NCI-H2227 (cell line): ENCODE data around the gene PKNOX2.
A peak's percentile ranks its signal among the peaks of the same experiment; 100 is the strongest.

Source experiments
- DNase-seq: peaks from one replicate; lab custom pipeline; 2025; ENCODE audit not compliant: unreplicated experiment; lab: John Stamatoyannopoulos, UW

PKNOX2 gene

DNA sequence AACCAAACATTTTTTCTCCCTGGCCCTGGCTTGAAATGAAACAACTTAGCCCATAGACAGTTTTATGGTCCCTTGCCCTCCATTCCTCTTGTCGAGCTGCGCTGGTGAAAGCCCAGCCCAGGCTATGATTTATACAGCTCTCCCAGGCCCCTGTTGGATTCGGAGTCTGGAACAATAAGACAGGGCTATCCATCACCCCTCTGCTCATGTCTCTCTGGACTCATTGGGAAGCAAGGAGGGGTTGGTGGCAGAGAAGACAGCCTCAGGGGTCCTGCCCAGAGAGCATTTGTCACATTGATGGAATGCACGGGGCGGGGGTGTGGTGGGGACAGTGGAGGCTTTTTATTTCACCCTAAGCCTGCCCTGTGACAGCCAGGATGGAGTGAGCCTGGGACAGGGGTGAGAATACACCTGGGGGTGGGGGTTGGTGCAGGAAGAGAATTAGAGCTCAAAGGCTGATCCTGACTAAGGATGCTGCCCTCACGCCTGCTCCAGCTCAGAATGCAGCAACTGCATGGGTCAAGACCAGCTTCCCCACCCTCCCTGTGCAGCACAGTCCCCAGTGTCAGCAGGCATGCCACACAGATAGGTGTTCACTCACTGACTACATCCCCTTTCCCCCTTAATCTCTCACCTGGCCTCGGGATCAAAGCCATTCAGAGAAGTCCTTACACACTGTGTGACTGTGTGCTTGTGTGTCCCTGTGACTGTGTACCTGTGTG is 10.0 kb upstream of the PKNOX2 start:
- DNase-seq = no peak

DNA sequence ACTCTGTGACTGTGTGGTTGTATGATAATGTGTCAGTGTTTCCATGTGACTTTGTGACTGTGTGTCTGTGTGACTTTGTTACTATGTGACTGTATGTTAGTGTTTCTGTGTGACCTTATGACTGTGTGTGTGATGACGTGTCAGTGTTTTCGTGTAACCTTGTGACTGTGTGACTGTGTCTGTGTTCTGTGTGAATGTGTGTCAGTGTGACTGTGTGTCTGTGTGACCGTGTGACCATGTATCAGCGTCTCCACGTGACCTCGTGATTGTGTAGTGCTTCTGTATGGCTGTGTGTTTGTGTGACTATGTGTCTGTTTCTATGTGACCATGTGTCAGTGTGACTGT is 9.5 kb upstream of the PKNOX2 start:
- no peak for DNase-seq

DNA sequence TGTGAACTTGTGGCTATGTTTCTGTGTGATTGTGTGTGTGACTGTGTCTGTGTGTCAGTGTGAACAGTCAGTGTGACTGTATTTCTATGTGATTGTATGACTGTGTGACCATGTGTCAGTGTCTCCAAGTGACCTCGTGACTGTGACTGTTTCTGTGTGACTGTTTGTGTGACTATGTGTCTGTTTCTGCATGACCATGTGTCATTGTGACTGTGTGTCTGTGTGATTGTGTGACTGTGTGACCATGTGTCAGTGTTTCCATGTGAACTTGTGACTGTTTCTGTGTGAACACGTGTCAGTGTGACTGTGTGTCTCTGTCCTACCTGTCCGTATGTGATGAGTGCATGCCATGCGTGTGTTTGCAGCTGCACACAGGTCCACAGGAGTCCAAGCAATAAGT is 8.8 kb upstream of the PKNOX2 start:
- DNase-seq = no peak

DNA sequence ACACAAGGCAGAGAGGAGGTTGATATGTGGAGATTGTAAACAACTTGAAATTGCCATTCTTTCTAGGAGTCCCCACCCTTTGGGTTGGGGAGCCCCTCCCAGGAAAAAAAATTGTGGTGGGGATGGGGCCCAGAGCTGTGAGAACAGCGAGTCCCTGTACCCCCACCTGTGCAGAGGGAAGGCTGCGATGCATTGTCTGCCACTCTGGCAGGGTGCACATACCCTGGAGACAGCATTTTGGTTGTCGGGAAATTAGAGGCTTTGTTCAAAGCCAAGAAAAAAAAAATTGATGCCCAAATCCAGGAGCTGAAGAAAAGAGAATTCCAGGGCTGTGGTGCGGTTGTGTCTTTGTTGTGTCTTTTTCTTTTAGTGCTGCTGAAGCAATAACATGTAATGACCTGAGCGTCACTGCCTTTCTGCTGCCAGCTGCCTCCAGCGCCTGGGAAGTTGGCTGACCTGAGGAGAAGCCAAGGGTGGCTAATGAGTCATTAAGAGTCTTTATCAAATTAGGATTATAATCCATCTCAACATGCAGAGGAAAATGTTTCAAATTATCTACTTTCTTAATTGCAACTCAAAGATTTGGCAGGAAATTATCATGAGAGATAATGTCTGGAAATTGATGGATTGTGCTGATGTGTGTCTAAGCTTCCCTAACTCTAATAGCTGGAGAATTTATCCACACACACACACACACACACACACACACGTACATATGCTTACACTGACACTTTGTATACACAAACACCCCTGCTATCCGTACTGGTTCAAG is 8.0 kb upstream of the PKNOX2 start:
- DNase-seq = no peak

DNA sequence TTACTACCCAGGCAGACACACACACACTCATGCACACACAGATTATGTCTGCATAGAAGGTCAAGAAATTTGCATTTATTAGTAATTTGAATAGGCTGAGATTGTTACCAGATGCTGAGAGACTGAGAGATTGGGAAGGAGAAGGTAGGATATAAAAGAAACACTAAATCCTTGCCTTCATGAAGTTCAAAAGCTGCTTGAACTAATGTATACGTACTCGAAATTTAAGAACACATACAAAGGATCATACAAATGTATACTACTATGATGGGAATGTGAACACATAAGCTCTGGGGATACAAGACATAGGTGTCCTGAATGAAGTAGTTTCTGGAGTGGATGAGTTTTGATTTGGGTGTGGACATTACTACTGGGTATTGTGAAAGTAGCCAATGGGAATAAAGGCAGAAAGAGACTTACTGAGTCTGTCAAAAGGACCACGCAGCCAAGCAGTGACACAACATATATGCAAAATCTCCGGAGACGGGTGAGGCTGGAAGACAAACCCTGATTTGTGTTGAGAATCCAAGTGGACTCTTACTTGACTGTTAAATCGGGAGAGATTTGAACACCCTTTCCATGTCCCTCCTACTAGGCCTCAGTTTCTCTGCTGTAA is 7.3 kb upstream of the PKNOX2 start:
- DNase-seq = no peak

DNA sequence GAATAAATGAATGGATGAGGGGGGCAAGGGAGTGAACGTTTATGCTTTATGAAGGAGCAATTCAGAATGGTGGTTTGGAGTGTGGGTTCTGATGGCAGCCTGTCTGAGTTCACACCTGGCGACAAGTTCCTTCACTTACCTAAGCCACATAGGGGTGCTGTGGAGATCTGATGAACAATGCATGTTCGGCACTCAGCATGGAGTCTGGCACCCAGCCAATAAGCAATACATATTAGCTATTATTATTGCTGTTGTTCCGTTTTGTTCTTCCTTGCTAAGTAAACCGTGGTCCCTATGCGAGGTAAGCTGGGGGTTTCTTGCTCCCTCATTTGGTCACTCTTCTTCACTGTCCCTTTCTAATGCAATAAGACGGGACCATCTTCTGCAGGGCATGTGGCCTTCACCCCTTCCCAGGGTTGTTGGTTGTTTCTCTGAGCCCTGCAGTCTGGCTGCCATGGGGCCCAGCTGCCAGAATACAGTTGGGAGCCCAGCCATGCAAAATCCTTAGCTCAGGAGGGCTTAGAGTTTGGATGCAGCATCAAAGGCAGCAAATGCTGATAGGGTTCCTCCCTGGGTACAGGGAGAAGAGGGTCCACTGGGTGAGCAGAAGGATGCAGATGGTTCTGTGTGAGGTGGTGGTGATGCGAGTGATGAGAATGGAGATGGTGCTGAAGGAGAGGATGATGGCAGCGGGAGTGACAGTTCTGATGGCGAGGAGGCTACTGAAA is 6.4 kb upstream of the PKNOX2 start:
- no peak for DNase-seq

DNA sequence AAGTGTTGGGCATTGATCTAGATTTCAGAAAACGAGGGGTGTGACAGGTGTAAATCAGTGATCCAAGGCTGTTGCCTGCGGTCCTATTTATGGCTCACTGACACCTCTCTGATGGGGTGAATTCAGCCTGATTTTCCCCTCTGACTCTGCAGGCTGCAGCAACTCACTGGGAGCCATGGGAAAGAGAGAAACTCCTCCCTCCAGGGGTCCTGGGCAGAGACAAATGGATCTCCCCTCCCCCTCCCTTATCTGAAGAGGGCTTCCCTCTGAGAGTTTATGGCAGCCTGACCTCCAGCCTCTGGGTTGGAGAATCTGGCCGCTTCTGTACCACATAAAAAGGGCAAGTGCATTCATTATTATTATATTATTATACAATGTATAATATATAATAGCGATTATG is 1.8 kb upstream of the PKNOX2 start:
- DNase-seq = no peak

DNA sequence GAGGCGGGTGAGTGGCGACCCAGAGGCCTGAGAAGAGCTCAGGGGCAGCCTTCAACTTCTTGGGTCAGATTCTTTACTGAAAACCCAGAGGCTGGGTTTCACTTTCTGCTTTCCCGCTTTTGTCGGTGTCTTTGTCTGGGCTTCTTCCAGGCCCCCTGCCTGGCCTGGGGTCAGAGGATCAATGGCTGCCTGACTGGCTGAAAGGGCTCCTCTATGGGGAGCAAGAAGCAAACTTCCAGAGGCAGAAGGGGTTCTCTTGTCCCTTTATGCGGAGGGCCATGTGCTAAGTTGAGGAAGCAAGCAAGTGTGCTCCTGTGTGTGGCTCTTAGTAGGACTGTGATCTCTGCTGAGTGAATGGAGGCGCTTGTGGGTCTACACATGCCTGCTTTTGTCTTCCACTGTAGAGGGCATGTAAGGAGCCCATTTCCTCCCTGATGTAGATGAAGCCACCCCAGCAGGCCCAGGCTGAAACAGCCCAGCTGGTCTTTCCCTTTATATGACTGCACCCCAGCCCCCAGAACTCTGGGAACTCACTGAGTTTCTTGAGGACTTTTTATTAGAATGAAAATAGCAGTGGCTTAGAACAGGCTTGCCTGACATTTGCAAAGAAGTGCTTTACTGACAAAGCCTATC is 1.0 kb upstream of the PKNOX2 start:
- no peak for DNase-seq

DNA sequence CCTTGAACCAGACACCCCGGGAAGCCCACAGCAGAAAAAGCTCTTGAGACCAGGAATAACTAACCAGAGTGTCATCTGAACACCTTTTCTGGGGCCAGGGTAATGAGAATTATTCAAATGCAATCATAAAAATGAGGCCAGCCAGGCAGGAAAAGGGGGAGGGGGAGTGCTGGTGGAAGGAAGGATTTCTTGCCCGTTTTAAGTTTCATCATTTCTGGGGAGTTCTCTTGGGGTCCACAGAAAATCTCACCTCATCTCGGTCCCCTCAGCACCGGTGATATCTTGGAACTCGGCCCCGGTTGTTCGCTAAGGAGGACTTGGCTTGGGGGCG is 495 bp upstream of the PKNOX2 start:
- no peak for DNase-seq

DNA sequence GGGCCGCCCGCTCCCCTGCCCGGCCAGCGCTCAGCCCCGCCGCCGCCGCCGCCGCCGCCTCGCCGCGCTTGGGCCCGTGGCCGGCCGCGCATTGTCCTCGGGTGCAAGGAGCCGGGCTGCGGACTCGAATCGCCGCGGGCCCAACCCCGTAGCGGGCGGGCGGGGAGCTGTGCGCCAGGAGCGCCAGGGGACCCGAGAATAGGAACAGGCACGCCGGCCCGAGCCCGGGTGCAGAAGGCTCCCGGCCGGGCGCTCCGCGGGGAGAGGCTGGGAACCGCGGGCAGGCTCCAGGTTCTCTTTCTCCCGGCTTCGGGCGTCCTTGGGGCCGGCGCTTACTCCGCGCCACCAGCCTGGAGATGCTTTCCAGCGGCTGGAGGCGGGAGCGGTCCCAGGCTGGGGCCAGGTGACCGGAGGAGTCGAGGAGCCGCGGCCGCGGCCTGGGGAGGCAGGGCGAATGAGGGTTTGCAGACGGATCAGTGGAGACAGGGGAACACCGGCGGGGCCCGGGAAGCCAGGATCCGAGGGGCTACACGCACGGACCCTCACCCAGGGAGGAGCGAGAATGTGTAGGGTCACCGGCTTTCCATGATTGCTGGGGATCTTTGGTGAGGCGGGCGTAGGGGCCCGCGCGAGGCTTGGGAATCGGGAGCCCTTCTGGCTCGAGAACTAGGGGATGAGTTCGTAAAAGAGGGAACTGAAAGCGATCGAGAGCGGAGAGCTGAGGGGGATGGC is 726 bp downstream of the PKNOX2 start:
- peak; percentile 30 for DNase-seq

DNA sequence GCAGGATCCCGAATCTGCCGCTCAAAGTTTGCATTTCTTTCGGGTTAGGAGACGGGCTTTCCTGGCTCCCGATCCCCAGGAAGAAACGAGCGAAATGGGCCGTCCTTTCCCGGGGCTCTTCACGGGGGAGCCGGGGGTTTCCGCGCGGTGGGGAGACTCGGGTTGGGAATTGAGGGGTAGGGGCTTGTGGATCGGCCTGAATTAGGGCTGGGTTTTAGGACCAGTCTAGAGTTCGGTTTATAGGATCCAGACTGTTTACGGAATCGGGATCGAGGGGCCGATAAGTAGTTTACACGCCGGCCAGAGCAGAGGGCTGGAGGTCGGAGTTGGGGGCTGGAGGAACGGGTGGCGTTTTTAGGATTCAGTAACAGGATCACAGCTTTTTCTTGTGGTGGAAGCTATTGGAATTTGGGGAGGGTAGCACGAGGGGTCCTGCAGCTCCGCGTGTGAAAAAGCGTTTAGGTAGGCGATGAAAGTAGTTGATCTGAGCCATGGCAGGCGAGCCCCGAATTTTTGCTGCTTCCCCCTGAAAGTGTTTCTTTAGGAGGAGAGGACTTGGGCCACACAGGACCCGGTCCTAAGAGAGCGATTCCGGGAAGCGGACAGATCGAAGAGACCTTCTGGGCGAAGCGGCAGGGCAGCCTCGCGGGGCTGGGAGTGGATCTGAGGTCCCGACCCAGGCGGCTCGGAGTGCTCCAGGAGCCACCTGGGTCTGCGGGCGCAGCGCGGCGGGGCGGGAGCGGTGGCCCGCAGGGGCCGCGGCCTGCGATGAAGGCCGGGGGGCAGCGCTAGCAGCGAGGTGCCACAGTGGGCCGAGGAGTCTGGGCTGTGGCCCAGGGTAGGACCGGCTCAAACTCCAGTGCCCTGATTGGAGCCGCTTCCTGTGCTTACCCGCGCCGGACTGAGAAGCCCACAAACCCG is 1.6 kb downstream of the PKNOX2 start:
- DNase-seq = no peak

DNA sequence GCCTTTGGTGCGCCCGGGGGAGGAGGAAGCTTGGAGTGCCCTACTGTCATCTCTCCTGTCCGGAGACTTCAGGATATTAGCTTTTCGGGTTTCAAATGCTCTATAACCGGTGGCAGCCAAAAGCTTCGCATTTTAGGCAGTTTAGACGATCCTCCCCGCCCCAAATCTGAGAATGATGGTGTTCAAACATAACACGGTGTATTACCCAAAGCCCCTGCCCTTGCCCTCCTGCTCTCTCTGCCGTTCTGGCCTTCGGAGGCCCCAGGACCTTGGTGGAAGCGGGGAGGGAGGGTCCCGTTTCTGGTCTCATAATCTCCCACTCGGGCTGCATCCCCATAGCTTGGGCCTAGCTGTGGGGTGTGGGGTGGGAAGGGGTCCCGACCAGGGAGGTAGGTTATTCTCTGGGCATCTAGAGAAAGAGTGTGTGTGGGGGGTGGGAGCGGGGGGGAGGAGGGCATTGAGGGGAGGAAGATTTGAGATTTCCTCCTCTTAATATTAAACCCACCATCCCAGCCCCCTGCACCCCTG is 2.3 kb downstream of the PKNOX2 start:
- no peak for DNase-seq

DNA sequence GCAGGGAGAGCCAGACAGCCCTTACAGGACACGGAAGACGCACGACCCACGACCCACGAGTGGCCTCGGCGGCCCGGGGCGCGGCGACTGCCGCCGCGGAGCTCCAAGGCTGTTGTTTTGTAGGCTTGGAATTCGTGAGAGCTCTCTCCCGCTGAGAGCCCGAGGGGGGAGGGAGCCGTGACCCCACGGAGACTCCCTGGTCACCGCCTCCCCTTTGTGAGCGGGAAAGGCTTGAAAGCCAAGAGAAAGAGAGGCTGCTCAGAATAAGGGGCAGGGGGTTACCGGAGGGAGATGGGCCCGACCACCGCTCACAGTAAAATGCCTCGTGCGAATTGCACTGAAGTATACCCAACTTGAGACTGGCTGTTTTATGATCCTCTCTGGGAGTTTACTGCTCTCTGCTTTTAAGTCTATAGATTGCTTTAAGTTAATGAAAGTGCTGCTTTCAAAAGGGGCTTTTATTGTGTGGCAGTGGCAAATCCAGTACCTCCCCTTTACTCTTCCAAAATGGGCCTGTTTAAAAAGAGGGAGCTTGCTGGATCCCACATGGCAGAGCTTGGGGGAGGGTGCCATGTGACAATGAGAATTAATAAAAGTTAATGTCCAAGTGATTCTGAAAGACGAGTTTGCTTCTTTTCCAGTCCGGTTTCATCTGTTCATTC is 2.9 kb downstream of the PKNOX2 start:
- DNase-seq = peak; percentile 21

DNA sequence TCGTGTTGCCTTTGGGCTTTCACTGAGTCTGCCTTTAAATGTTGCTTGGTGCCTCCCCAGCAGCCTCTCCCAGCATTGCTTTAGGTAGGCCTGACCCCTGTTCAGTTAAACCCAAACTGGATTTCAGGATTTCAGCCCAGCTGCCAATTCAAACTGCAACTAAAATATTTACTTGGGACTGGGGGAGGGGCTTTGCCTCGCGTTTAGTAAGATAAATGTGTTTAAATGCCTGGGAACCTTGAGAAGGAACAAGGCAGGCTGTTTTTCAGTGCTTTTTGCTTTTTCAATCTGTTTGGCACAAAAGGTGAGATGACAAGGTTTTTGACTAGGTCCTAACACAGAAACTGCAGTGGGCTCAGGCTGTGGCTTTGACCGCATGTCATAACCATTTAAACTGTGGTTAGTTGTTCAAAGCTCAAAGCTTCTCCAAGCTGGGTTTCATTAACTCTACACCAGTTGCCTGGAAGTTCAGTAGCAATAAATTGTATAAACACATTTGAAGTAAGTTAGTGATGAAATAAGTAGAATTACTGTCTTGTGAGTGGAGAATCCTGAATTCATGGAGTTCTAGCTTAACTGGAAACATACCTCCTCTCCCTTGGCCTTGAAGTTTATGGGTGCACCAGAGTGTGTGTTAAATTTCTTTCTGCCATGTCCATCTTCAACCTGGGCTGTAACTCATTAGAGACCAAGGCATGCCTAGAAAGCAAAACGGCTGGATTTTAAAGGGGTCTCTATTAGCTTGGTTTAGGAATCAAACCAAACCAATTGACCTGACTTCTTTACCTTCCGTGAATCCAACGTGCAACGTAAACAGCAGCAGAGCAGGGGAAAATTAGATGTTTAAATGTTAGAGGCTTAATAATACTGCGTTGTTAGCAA is 3.6 kb downstream of the PKNOX2 start:
- no peak for DNase-seq

DNA sequence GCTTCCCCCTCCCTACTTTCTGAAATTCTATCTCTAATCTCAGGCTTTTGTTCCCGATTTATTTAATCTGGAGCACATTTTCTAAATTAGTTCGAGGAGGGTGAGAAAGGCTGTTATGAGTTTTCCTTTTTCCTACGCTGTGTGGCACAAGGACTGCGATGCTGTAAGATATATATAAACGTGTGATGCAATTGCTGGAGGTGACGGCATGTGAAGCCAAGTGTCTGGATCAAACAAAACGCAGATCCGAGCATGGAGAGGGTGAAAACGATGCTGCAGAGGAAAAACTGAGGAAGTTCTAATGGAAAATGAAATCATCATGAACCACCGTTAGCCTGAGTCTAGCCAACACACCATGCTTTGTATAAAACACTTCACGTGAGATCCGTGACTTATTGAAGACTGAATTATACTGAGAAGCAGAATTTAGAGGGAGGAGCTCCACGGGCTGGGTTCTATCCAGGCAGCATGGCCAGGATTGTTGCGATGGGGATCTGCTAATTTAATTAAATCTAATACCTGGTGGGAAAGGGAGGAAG is 4.4 kb downstream of the PKNOX2 start:
- DNase-seq = no peak

DNA sequence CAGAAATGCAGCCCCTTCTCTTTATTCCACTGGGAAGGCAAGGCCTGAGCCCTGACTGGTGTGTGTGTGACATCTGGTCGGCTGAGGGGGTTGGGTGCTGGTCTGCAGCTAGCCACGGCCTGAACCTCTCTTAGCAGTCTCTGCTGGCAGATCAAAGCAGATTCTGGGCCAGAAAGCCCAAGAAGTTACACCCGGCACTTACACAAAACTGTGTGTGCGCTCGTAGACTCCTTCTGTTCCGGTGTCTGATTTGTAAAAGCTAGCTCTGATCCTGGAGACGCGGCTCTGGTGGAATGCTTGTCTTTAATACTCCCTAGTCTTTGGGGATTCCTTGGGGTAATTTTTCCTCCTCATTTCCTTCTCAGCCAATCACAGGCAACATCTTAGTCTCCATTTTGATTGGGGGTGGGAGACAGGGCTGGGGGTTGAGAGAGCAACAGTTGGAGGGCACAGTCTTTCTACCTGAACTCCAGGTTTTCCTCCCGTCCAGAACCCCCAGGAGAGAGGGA is 5.5 kb downstream of the PKNOX2 start:
- no peak for DNase-seq

DNA sequence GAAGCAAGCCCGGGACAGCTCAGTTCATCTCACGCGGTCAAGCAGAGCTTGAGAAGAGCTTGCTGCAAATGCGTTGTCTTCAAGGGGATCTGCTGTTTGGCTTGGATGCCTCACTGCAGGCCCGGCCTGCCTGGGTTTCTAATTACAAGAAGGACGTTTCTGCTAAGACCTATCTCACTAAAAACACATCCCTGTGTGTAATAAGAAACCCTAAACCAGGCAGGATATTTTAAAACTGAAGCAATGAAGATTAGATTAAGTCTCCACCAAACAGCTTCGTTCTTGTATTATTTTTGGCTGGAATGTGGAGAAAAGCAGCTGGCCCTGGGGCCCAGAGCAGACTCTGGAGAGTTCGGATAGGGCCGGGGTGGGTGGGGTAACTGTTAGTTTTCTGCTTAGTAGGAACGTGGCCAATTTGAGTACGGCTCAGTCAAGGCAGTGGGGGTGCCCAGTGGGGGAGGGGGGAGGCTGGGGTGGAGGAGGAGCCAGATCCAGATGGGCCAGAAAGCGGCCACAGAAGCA is 6.0 kb downstream of the PKNOX2 start:
- no peak for DNase-seq
